Measurements from ENCODE around the gene POU5F1. TPM values are rescaled to one million over a fixed set of nuclear protein-coding genes. Genes with fewer than 3 reads are reported as not detected.
A peak's percentile ranks its signal among the peaks of the same experiment; 100 is the strongest.
"Not testable (repeated sequence)": the region's sequence is repeated elsewhere in the genome, so short reads cannot be mapped to it uniquely, and the experiment has no call there.

Gene POU5F1
- total RNA-seq, 1 experiment from 2014 or later: 26.0 TPM

DNA sequence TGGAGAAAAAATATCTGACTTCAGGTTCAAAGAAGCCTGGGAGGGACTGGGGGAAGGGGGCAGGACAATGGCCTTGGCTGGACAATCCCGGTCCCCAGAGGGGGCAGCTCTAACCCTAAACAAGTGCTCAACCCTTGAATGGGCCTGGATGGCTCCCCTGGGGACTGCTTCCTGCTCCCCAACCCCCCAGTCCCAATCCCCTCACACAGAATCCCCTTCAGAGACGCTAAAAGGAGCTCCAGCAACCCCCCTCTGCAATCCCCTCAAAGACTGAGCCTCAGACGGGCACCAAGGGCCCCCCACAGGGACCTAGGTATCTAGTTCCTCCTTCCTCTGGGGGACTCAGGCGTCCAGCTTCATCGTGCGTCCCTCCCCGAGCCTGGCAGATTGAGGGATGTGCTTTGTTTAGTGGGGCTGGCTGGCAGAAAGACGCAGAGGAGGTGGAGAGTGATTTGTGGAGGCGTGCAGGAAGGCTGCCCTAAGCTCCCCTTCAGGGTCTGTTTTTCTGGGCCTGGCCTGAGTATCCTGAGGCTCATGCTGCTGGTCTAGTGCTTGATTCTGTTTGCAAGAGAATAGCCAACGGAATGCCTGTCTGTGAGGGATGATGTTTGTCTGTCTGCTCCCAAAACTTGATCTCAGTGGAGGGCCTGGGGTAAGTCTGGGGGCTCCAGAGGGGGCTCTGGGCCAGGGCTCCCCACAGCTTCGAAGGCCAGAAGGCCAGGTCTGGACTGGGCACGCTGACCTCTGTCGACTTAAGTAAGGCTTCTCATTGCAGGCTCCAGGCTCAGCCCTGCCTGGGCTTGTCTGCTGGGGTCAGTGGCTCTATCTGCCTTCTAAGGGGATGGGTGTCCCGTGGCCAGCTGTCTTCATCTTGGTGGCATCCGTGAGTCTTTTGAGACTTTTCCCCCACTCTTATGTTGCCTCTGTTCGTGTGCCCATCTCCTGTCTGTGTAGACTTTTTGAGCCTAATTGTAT lies 1.7 kb upstream of the POU5F1 start:
- in situ Hi-C loops (cut with HindIII; ENCODE audit: low pct_unique_long_range_greater_than_20kb, low sequenced_read_pairs): no loop called here
- DNase-seq (ENCODE audit: low read depth): no peak

DNA sequence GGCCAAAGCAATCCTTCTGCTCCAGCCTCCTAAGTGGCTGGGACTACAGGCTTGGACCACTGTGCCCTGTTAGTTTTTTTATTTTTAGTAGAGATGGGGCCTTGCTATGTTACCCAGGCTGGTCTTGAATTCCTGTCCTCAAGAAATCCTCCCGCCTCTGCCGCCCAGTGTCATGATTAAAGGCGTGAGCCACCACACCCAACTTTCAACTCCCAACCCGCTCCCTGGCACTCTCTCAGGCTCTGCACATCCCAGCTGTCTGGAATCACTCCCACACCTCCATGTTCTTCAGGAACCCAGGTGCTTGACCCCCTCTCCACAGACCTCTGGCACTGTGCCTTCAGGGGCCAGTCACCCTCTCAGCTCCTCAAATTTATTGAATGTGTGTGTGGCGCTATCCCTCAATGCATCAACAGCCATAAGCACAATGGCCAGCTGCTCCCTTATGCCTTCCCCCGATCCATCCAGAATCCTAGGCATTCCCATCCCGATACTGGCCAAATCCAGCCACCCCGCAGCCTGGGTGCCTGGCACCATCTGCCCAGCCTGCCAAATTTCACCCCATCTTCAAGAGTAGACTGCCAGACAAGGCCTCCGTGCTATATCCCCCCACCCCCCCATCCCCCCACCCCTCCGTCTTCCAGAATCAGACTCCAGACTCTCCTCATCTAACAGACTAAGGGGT lies 647 bp upstream of the POU5F1 start:
- DNase-seq (ENCODE audit: low read depth): no peak
- in situ Hi-C loops (cut with HindIII; ENCODE audit: low pct_unique_long_range_greater_than_20kb, low sequenced_read_pairs): no loop called here

DNA sequence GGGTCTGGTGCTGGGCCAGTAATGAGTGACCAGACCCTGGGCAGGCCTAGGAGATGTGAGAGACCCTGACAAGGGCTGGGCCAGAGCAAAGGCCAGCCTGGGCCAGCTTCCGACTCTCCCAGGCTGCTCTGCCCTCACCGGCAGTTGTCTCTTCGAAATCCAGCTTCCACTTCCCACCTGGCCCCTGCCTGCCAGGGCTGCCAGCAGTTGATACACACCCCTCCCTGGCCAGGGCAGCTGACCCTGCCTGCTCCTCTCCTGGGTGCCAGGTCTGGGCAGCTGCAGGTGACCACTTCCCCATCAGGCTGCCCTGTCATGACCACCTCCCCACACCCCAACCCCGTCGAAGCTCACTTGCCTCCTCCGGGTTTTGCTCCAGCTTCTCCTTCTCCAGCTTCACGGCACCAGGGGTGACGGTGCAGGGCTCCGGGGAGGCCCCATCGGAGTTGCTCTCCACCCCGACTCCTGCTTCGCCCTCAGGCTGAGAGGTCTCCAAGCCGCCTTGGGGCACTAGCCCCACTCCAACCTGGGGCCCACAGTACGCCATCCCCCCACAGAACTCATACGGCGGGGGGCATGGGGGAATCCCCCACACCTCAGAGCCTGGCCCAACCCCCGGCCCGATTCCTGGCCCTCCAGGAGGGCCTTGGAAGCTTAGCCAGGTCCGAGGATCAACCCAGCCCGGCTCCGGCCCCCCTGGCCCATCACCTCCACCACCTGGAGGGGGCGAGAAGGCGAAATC lies 453 bp downstream of the POU5F1 start:
- DNase-seq (ENCODE audit: low read depth); in situ Hi-C loops (cut with HindIII; ENCODE audit: low pct_unique_long_range_greater_than_20kb, low sequenced_read_pairs): not testable (repeated sequence)

DNA sequence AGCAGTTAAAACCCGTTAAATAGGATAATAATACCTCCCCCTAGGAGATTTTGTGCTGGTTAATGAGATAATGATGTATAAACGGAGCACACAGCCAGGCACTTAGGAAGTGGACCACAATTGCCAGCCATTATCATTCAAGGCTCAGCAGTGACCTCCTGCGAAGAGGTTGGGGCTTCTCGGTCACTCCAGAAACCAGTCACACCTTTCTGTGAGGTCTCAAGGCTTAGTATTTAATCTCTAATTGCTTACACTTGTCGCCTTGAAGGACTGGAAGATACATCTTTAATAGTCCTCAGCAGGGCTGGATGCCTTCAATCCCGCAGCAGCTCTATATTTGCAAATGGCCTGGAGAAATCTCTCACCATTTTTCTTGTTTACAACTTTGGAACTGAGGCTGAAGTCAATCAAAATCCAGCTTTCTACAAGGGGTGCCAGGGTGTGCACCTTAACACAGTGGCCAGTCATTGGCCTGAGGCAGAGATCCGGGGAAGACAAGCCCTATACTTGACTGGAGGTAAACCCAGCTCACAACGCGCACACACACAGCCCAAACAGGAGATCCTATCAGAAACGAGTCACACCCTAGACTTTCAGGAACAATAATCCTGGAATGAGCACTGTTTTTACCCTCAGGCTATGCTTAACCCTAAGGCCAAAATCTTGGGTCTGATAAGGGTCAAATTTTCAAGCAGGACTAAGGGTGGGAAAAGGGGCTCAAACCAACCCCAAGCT lies 1.2 kb downstream of the POU5F1 start:
- DNase-seq (ENCODE audit: low read depth): no peak
- in situ Hi-C loops (cut with HindIII; ENCODE audit: low pct_unique_long_range_greater_than_20kb, low sequenced_read_pairs): no loop called here

DNA sequence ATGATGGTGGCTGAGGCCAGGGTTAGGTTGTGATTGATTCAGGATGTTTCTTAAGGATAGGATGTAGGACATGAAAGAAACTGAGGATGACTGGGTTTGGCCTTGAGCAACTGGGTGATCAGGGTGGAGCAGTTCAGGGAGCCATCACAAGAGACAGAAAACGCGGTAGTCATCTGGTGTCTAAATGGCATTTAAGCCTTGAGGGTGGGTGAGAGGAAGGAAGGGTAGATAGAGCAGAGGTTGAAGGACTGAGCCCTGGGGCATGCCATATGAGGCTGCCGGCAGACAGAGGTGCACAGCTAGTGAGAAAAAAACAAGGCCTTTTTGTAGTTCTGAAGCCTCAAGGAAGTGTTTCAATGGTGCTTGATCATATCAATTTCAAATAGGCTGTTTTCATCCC lies 1.9 kb downstream of the POU5F1 start:
- no peak for DNase-seq (ENCODE audit: low read depth)
- in situ Hi-C loops (cut with HindIII; ENCODE audit: low pct_unique_long_range_greater_than_20kb, low sequenced_read_pairs): no loop called here

DNA sequence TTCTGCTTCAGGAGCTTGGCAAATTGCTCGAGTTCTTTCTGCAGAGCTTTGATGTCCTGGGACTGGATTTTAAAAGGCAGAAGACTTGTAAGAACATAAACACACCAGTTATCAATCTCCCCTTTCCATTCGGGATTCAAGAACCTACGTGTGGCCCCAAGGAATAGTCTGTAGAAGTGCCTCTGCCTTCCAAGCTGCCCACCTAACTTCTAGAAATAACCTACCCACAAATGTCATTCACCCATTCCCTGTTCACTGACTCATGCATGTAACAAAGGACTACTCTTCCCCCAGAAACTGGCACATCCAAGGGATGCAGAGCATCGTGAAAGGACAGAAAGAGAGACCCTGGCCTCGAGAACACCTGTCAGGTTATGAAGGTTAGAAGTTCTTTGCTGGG lies 4.5 kb downstream of the POU5F1 start:
- in situ Hi-C loops (cut with HindIII; ENCODE audit: low pct_unique_long_range_greater_than_20kb, low sequenced_read_pairs): no loop called here

DNA sequence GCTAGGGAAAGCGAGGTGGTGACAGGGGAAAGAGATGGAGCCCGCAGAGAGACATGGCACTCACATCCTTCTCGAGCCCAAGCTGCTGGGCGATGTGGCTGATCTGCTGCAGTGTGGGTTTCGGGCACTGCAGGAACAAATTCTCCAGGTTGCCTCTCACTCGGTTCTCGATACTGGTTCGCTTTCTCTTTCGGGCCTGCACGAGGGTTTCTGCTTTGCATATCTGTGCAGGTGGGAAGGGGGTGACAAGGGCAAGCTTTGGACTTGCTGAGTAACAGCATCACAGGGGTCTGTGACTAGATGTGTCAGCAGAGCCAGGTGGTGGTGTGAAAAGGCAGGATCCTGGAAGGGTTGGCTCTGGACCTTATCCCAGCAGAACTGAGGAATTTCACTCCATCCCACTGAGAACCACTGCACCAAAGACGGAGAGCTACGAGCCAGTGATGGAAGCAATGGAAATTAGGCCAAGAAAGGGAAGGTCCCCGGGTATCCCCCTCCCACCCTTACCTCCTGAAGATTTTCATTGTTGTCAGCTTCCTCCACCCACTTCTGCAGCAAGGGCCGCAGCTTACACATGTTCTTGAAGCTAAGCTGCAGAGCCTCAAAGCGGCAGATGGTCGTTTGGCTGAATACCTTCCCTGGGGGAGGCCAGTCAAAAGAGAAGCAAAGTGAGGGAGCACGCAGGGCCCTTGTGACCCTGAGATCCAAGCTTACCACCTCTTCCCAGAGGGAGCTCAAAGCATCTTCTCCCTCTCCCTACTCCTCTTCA lies 5.2 kb downstream of the POU5F1 start:
- DNase-seq (ENCODE audit: low read depth); in situ Hi-C loops (cut with HindIII; ENCODE audit: low pct_unique_long_range_greater_than_20kb, low sequenced_read_pairs): not testable (repeated sequence)

More for the DNA sequence above, 4.5 kb downstream of the POU5F1 start:
- no peak for DNase-seq (ENCODE audit: low read depth)

DNA sequence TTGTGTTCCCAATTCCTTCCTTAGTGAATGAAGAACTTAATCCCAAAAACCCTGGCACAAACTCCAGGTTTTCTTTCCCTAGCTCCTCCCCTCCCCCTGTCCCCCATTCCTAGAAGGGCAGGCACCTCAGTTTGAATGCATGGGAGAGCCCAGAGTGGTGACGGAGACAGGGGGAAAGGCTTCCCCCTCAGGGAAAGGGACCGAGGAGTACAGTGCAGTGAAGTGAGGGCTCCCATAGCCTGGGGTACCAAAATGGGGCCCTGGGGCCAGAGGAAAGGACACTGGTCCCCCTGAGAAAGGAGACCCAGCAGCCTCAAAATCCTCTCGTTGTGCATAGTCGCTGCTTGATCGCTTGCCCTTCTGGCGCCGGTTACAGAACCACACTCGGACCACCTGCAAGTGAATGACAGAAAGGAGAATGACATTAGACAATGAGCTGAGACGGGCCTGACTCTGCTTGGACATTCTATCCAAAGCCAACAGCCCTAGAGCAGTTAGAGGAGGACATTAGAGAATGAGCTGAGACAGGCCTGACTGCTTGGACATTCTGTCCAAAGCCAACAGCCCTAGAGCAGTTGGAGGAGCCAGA lies 5.9 kb downstream of the POU5F1 start:
- in situ Hi-C loops (cut with HindIII; ENCODE audit: low pct_unique_long_range_greater_than_20kb, low sequenced_read_pairs); DNase-seq (ENCODE audit: low read depth): not testable (repeated sequence)

DNA sequence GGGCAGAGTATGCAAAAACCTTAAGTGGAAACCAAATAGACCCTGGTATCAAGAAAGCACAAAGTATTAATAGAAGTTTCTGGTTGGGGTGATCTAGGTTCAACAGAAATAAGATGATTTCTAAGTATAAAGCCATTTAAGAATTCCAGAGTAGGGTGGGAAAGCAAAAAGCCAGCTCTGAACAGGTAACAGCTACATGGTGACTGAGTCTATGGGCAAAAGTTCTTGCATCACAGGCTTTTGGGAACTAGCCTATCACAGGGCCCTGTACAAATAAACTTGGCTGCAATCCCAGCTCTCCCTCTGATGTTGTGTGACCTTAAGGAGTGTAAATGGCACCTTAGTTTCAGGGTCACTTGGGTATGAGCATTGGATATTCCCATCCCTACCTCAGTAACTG lies 6.6 kb downstream of the POU5F1 start:
- in situ Hi-C loops (cut with HindIII; ENCODE audit: low pct_unique_long_range_greater_than_20kb, low sequenced_read_pairs): no loop called here
- no peak for DNase-seq (ENCODE audit: low read depth)

DNA sequence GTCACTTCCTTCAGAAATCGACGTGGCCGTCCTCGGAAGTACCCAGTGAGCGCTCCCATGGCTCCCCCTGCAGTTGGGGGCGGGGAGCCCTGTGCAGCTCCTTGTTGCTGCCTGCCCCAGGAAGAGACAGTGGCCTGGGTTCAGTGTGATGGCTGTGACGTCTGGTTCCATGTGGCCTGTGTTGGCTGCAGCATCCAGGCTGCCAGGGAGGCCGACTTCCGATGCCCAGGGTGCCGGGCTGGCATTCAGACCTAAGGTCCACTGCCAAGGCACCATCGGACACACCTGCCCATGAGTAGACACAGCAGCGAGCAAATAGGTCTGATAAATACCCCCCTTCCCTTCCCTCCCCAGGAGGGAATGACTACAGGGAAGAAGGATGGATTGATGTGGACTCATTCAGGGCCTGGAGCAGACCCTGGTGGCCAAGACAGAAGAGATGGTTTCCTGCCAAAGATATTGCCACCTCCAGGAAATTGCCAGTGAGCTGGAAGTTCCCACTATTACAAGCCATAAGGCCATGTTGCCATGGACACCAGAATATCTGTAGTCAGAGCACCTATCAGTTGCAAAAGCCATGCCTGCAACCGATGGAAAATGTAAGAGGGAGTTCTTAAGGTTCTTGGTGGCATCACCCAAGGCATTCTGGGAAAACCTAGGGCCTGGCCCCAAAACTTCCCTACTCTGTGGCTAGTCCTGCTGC lies 7.9 kb downstream of the POU5F1 start:
- in situ Hi-C loops (cut with HindIII; ENCODE audit: low pct_unique_long_range_greater_than_20kb, low sequenced_read_pairs): no loop called here
- DNase-seq (ENCODE audit: low read depth): no peak

DNA sequence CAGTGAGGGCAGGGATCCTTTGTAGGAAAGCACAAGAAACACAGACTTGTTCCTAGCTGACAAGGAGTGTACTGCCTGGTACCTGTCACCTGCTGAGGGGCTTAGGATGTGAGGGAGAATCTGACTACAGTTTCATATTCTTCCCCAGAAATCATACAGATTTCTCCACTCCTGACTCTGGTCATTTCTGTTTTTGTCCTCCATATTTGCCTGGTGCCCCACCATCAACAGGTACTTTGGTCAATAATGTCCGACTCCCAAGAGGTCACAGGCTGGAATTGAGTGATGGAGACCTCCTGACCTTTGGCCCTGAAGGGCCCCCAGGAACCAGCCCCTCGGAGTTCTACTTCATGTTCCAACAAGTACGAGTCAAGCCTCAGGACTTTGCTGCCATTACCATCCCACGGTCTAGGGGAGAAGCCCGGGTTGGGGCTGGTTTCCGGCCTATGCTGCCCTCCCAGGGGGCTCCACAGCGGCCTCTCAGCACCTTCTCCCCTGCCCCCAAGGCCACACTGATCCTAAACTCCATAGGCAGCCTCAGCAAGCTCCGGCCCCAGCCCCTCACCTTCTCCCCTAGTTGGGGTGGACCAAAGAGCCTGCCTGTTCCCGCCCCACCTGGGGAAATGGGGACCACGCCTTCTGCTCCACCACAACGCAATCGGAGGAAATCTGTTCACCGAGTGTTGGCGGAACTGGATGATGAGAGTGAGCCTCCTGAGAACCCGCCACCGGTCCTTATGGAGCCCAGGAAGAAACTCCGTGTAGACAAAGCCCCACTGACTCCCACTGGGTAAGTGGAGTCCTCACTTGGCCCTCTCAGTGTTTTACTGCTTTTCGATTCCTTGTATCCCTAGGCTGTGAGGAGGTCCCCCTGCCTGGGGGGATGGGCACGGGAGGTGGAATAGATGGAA lies 9.0 kb downstream of the POU5F1 start:
- in situ Hi-C loops (cut with HindIII; ENCODE audit: low pct_unique_long_range_greater_than_20kb, low sequenced_read_pairs): no loop called here
- no peak for DNase-seq (ENCODE audit: low read depth)

DNA sequence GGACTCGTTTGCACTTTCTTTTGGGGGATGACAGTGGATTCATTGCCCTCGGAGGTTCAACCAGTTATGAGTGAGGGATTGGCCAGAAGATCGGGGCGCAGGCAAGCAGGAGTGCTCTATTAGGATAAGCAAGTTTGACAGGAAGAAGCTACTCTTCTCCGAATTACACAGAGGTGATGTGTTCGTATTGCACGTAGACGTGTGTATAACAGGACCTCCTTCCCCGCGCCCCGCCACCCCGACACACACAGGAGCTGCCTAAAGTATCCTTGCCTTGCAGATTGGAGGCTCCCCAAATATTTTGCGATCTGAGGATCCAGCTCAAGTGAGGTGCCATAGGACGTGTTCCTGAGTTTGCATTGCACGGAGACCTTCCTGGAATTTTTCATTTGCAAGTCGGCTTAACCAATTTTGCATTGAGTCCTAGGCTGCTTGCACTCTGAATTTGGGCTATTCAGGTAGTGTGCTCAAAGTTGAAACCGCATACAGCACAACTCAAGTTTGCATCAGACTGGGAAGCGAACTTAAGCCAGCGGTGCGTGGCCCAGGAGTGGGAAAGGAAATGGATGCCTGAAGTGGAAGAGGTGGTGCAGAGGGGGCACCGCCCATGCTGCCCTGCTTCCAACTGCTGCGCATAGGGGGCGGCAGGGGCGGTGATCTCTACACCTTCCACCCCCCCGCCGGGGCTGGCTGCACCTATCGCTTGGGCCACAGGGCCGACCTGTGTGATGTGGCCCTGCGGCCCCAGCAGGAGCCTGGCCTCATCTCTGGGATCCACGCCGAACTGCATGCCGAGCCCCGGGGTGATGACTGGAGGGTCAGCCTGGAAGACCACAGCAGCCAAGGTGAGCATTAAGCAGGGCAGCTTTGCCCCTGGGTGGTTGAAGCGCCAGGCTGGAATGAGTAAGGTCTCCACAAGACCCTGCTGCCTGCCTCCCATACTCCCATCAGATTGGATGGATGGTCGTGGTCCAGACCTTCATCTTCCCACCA lies 11.3 kb downstream of the POU5F1 start:
- DNase-seq (ENCODE audit: low read depth): peak; percentile 55
- in situ Hi-C loops (cut with HindIII; ENCODE audit: low pct_unique_long_range_greater_than_20kb, low sequenced_read_pairs): no loop called here

DNA sequence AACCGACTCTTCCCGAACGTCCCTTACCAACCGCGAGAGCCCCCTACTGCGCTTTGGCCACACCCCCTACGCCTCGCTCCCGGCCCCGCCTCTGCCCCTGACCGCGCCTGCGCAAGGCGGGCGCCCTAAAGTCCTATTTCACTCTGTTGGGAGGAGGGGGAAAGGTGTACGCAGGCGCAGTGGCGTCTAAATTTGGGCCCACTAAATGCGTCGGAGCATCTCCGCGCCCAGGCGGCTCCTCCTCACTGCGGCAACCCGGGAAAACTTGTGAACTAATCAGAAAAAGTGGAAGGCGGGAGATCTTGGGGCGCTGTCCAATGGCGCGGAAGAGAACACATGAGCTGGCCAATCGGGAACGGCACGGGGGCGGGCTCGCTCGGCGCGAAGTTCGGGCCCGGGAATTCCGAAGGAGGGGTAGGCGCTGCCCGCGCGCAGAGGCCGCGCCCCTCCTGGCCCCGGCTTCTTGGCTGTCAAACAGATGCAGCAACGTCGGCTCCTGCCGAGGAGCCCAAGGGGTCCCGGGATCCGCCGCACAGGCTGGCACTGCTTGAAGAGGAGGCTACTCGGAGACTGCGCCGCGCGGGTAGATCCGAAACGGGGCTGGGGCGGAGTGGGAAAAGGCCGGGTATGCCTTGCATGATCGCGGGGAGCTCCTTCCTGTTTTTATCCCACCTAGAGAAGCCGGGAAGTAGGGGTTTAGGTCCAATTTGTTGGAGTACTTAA lies 12.2 kb downstream of the POU5F1 start, which contains the start of gene TCF19:
Gene TCF19 (plus strand): TSS at position 450 of the 723 bp plus-strand sequence. CDS start 881 bp downstream, outside the sequence.
- peak; percentile 100 for DNase-seq (ENCODE audit: low read depth)
- in situ Hi-C loops (cut with HindIII; ENCODE audit: low pct_unique_long_range_greater_than_20kb, low sequenced_read_pairs): no loop called here

Data from Caki2 (cell line).